Hypothalamus (tissue), 51 donors: ENCODE measurements around the gene FAM53B.
"Not testable (repeated sequence)": the region's sequence is repeated elsewhere in the genome, so short reads cannot be mapped to it uniquely, and the experiment has no call there.

ENCODE experiments used
- DNase-seq, 51 donors: peaks; one replicate each; lab custom pipeline; 2025; lab: John Stamatoyannopoulos, UW

Gene FAM53B, protein sequence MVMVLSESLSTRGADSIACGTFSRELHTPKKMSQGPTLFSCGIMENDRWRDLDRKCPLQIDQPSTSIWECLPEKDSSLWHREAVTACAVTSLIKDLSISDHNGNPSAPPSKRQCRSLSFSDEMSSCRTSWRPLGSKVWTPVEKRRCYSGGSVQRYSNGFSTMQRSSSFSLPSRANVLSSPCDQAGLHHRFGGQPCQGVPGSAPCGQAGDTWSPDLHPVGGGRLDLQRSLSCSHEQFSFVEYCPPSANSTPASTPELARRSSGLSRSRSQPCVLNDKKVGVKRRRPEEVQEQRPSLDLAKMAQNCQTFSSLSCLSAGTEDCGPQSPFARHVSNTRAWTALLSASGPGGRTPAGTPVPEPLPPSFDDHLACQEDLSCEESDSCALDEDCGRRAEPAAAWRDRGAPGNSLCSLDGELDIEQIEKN

DNA sequence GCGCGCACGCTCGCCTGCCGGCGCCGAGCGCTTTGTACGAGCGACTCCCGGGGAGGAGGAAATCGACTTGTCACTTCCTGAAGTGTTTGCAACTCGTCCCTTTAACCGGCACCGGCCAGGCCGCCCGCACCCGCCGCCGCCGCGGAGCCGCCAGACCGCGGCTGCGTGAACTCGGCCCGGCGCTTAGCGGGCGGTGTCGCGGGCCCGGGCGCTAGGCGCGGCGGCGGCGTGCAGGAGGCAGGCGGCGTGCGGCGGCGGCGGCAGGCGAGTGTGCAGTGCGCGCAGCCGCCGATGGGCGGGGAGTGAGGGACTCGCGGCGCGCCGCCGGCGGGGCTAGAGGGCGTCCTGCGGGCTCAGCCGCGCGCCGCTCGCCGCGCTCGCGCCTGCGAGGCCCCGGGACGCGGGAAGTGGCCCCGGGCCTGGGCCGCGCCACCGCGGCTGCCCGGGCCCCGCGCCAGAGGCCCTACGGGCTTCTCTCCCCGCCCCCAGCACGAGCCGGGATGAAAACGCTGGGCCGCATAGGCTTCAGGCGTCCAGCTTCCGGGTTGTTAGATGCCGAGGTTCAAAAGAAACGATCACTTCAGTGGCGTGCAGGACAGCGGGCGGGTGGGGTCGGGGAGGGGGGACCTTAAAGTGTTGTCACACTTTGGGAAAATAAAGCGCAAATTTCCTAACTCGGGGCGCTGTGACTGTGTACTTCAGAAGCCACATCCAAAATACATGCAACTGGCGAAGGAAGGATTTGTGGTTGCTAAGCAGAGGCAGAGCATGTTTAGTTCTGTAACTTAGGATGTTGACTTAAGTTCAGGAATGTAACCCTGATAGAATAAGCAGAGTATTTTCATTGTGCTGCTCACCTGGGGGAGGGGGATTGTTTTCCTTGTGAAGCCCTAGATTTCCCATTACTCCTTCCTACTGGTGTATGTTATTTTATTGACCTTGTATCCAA, at the start of gene FAM53B:
Gene FAM53B (minus strand): TSS at position 277 of the 949 bp plus-strand sequence. CDS start 37,665 bp downstream, outside the sequence.
- DNase-seq, result peak in 42 of 51 donors; percentile 28 to 89 (median 72)

GRCh38 chr10:124792998-124793352, 48.8 kb upstream of the FAM53B start:
- no peak for DNase-seq

- peak; percentile 16 to 85 (median 65) for DNase-seq
Observed at GRCh38 chr10:124791547-124792348, 47.6 kb upstream of the FAM53B start, which contains the start of gene EEF1AKMT2. Gene EEF1AKMT2, minus strand, starts transcription at chr10:124791887. Its CDS starts 54 bp downstream, at chr10:124791833.

DNA sequence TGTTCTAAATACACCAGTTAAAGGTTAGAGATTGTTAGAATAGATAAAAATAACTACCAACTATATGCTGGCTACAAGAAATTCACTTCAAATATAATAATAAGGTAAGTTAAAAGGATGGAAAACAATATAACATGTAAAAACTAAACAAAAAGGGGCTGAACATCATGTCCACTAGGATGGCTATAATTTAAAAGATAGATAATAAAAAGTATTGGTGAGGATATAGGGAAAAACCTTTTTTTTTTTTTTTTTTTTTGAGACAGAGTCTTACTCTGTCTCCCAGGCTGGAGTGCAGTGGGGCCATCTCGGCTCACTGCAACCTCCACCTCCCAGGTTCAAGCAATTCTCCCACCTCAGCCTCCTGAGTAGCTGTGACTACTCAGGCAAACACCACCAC, 38.7 kb upstream of the FAM53B start:
- DNase-seq, result not testable (repeated sequence)

DNA sequence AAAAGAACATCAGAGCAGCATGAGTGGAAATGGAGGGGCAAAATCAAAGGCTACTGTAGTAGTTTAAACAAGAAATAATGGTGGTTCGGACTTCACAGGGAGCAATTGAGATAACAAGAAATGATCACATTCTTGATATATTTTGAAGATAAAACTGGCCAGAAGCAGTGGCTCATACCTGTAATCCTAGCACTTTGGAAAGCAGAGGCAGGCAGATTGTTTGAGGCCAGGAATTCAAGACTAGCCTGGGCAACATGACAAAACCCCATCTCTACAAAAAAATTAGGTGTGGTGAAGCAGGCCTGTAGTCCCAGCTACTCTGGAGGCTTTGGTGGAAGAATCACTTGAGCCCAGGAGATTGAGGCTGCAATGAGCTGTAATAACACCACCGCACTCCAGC, 24.6 kb upstream of the FAM53B start:
- no peak for DNase-seq

DNA sequence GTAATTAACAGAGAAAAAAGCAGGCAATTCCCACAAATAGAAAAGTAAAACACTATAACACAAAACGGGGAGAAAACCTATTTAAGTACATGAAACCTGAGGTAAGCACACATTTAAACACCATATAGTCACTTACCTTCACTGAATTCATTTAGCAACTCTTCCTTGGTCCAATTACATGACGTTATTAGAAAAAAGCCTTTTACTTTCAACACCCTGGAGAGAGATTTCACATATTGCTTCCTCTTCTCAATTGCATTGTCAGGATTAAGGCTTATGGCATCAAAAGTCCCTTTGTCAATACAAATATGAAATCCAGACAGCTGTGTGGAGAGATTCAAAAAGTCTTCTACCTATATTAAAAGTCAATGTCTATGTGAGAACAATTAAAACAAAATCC, 21.1 kb upstream of the FAM53B start:
- no peak for DNase-seq

DNA sequence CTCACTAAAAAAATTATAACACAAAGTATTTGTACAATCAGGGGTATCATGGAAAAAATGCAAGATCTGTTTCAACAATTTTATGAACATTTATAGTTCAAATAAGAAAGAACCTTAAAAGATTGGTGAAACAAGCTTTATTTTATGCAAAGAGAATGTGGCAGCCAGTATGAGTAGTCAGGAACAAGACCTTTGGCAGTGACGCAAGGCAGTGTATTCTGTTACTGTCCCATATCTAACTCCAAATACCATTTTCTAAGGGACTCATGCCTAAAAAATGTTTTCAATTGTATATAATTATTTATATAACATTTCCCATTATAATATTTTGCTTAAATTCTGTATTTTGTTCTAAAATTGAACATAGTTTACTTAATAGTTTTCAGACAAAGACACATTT, 19.1 kb upstream of the FAM53B start:
- no peak for DNase-seq

GRCh38 chr10:124762281-124762680, 18.1 kb upstream of the FAM53B start:
- no peak for DNase-seq

DNA sequence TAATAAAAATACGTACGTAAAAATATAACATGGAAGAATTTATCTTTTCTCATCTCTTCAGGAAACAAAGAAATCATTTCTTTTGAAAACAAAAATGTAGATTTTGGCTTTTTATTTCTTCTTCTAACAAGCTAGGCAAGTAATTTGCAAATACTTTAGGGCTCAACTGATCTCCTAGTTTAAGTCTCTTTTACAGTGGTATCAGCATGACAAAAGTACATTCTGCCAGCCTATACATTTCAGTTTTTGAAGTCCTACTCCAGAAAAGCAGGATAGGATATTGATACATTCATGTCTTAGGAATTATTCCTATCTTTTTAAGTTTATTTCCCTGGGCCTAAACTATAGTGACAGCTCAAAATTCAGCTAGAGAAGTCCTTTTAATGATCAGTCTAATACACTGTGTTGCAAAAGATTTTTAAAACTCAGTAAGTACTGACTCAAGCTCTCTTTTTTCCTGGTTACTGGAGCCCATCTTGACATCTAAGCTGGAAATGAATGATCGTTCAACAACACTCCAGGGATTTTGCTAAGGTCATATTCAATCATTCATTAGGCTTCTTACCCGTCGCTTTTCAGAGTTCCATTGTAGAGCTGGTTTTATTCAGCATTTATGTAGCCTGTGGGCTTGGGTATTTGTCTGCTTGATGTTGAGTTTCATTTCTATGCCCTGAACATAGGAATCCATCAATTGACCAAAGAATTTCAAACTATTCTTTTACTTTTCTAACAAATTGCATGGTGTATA, 12.2 kb upstream of the FAM53B start:
- DNase-seq, result no peak

- DNase-seq, result peak in 1 of 51 donors; percentile 21
Observed at GRCh38 chr10:124755581-124755980, 11.4 kb upstream of the FAM53B start.

- DNase-seq, result no peak
Observed at GRCh38 chr10:124754227-124754626, 10.0 kb upstream of the FAM53B start.

GRCh38 chr10:124748953-124749645, 4.9 kb upstream of the FAM53B start:
- no peak for DNase-seq

- no peak for DNase-seq
Observed at GRCh38 chr10:124748166-124748565, 4.0 kb upstream of the FAM53B start.

- no peak for DNase-seq
Observed at GRCh38 chr10:124747745-124748144, 3.6 kb upstream of the FAM53B start.

GRCh38 chr10:124746992-124747391, 2.8 kb upstream of the FAM53B start:
- DNase-seq, result no peak

DNA sequence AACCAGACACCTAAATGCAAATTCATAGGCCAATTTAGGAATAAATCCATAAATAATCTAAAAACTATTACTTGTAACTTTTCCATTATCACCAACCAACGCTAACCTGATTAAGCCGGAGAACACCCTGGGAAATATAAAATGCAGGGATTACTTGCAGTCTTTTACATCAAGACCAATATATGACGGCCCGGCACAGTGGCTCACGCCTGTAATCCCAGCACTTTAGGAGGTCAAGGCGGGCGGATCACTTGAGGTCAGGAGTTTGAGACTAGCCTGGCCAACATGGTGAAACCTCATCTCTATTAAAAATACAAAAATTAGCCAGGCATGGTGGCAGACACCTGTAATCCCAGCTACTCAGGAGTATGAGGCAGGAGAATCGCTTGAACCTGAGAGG, 2.3 kb upstream of the FAM53B start:
- DNase-seq, result not testable (repeated sequence)

DNA sequence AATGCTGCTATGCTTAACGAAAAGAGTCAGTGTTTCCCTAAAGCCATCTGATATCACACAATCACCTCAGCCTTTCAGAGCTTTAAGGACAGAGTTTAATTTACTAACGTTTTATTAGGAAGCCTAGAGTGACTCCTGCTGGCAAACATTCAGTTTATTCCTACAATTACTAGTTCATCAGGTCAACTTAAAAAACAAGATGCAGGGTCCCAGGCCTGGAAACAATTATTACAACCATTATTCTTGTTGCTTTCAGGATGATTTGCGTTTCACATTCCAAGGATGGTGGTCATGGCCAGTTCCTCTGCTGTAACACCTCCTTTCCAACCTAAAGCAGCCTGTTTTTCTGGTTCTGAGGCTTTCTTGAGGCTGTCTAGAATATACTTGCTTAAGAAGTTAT, 1.5 kb upstream of the FAM53B start:
- peak in 2 of 51 donors; percentile 4 to 44 for DNase-seq

DNA sequence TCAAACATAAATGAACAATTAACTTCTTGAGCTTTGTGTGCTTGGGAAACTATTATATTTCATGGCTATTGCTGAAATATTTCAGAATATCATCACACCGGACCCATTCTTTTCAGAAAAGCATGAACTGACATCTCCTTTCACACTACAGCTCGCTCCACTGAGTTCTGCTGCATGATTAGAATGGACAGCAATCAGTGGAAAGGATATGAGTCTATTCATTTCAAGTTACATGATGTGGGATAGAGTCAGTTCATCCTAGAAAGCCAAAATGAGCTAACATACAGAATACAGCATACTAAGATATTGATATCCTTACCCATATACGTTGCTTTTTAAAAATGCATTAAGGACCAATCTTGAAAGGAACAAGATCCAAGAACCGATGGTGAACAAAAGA, 1.1 kb upstream of the FAM53B start:
- no peak for DNase-seq
